Measurements from ENCODE around the gene STUM.

DNA sequence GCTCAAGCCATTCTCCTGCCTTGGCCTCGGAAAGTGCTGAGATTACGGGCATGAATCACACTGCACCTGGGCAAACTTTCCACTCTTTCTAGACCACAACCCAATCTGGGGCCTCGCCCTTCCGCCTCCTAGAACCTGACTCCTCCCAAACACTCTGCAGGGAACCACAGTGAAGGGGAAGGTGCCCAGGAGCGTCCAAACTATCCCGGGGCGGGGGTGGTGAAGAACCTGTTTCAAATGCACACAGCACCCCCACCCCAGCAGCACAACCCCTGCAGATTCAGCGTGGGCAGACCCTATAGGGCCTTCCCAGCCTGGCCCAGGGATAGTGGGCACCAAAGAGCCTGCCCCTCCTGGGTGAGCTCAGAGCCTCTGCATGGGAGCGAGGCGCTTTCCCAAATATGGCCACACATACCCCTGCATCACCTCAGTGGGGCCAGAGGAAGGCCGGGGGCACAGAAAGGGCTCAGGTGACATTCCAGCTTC lies 86.9 kb downstream of the STUM start:
- TF ChIP-seq, protein P1, sequence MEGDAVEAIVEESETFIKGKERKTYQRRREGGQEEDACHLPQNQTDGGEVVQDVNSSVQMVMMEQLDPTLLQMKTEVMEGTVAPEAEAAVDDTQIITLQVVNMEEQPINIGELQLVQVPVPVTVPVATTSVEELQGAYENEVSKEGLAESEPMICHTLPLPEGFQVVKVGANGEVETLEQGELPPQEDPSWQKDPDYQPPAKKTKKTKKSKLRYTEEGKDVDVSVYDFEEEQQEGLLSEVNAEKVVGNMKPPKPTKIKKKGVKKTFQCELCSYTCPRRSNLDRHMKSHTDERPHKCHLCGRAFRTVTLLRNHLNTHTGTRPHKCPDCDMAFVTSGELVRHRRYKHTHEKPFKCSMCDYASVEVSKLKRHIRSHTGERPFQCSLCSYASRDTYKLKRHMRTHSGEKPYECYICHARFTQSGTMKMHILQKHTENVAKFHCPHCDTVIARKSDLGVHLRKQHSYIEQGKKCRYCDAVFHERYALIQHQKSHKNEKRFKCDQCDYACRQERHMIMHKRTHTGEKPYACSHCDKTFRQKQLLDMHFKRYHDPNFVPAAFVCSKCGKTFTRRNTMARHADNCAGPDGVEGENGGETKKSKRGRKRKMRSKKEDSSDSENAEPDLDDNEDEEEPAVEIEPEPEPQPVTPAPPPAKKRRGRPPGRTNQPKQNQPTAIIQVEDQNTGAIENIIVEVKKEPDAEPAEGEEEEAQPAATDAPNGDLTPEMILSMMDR (IDR thresholded peaks at IDR 0.05 in 4 of 5, conservative IDR thresholded peaks at IDR 0.05 in 1 of 5), result no peak
- no peak for TF ChIP-seq POLR2A (IDR thresholded peaks at IDR 0.05)

Data from gastrocnemius medialis (tissue), 4 donors.